Measurements from ENCODE around the gene ATP9B. TPM values are rescaled to one million over a fixed set of nuclear protein-coding genes. Genes with fewer than 3 reads are reported as not detected.

The ATP9B gene
- total RNA-seq, 1 donor = 35.4 TPM

- no peak overlapping the region for H3K4me3 ChIP-seq (ENCODE audit: low read depth, low read length)
- no peak for DNase-seq (ENCODE audit: low read depth)
- no peak for TF ChIP-seq CTCF (IDR thresholded peaks at IDR 0.05; ENCODE audit: insufficient read depth, low read depth, low read length)
These were observed 315.1 kb downstream of the ATP9B start for GRCh38 chr18:79384151-79384807.

DNA sequence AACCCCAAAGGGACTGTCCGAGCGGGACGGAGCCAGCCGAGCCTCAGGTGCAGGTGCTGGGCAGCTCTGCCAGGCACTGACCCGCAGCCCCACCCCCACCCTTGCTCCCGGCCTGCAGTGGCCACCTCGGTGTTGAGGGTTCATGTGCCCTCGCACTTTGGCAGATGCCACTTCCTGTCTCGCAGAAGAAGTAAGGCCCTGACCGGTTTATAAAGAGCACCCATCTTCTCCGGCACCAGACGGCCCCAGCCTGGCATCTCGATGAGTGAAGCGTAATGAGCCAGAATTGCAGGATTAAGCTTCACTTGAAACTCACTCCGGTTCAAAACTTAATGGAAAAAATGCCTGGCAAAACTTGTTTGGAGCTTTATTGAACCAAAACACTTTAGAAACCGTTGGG lies 315.6 kb downstream of the ATP9B start:
- H3K4me3 ChIP-seq (ENCODE audit: low read depth, low read length) = no peak overlapping the region
- DNase-seq (ENCODE audit: low read depth) = no peak
- no peak for TF ChIP-seq CTCF (IDR thresholded peaks at IDR 0.05; ENCODE audit: insufficient read depth, low read depth, low read length)

GRCh38 chr18:79385326-79385707 lies 316.1 kb downstream of the ATP9B start:
- H3K4me3 ChIP-seq (ENCODE audit: low read depth, low read length) = no peak overlapping the region
- DNase-seq (ENCODE audit: low read depth) = no peak
- TF ChIP-seq CTCF (IDR thresholded peaks at IDR 0.05; ENCODE audit: insufficient read depth, low read depth, low read length) = no peak

GRCh38 chr18:79385708-79386341 lies 316.6 kb downstream of the ATP9B start:
- no peak overlapping the region for H3K4me3 ChIP-seq (ENCODE audit: low read depth, low read length)
- DNase-seq (ENCODE audit: low read depth) = no peak
- TF ChIP-seq CTCF (IDR thresholded peaks at IDR 0.05; ENCODE audit: insufficient read depth, low read depth, low read length) = no peak

DNA sequence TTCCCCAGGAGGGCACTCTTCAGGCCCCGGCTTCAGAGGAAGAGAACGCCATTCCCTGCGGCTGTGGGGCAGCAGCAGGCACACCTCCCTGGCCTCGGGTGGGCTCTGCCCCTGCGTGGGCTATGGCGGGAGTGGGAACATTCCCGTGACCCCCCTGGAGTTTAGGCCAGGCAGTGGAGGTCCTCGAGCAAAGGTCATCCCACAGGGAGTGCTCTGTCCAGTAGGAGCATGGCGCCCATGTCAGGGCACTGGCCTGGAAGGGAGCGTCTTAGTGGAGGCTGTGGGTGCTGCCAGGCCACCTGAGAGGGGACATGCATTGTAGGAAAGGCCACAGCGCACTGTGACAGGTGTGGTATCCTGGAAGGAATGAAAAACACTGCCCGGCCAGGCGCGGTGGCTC lies 317.4 kb downstream of the ATP9B start:
- no peak for TF ChIP-seq CTCF (IDR thresholded peaks at IDR 0.05; ENCODE audit: insufficient read depth, low read depth, low read length)
- no peak for DNase-seq (ENCODE audit: low read depth)

GRCh38 chr18:79387214-79387613 lies 318.0 kb downstream of the ATP9B start:
- no peak overlapping the region for H3K4me3 ChIP-seq (ENCODE audit: low read depth, low read length)
- DNase-seq (ENCODE audit: low read depth) = no peak
- no peak for TF ChIP-seq CTCF (IDR thresholded peaks at IDR 0.05; ENCODE audit: insufficient read depth, low read depth, low read length)

More for the DNA sequence above, 317.4 kb downstream of the ATP9B start:
- no peak overlapping the region for H3K4me3 ChIP-seq (ENCODE audit: low read depth, low read length)

Data from fibroblast of villous mesenchyme (primary cell).